K562 (cell line): ENCODE measurements around the gene IFIT2. TPM values are rescaled to one million over a fixed set of nuclear protein-coding genes. Genes with fewer than 3 reads are reported as not detected.

ENCODE experiments used
- ATAC-seq: fragments of 200-7000 bp; cut with Tn5 transposase; 3 replicates; pipeline ENCODE4 v1.9.1; 2020; ENCODE audit warnings: moderate library complexity
- BruUV-seq: library from RNA; stranded (reverse); fragments of 400-500 nt; replicated peaks from 2 replicates; lab custom pipeline; 2021; lab: Mats Ljungman, UMichigan
- CTCF ChIA-PET: fragments of 300-600 bp; formaldehyde crosslinking; extraction: SDS; loops from one replicate; lab custom pipeline; 2021; ENCODE audit warnings: low intra/inter-chr PET ratio; lab: Yijun Ruan, JAX
- POLR2A ChIA-PET: fragments of 300-600, 350-650 bp; sonication (Branson Sonifier 250); formaldehyde crosslinking; extraction: SDS; loops from one replicate; lab custom pipeline; 2021; ENCODE audit warnings: antibody characterized with exemption, inconsistent platforms; lab: Yijun Ruan, JAX
- DNase-seq, 4 experiments: peaks; one replicate each; pipeline versions ENCODE4 v3.0.0 to v3.0.0-alpha.2; 2011 to 2018; ENCODE audit warnings: low spot score in 3 of 4, mixed read lengths in 3 of 4; ENCODE audit errors: extremely low read depth in 1 of 4
- FAIRE-seq: peaks from 2 replicates; lab custom pipeline; 2011; peaks lifted over from hg19 to GRCh38; lab: Jason Lieb, UNC
- H2AFZ ChIP-seq: 2 replicates; pipeline ENCODE4 v1.6.0; 2011; ENCODE audit warnings: low read depth, low read length, control low read depth, inconsistent platforms
- H3K27ac ChIP-seq: fragments of 200-600 bp; 3 replicates; pipeline ENCODE4 v1.8.0; 2011; ENCODE audit warnings: low read depth, mild to moderate bottlenecking, control low read depth, inconsistent platforms, low read length, moderate library complexity, mixed read lengths; ENCODE audit errors: extremely low read depth
- H3K27me3 ChIP-seq, 2 experiments: fragments of 300-600 bp in 1 of 2; 2 replicates in 1 of 2; 3 replicates in 1 of 2; pipeline versions ENCODE4 v1.6.0 to v1.8.0; 2011; ENCODE audit warnings: inconsistent platforms in 2 of 2, low read length in 2 of 2, mild to moderate bottlenecking in 1 of 2, mixed read lengths in 1 of 2, moderate library complexity in 1 of 2; ENCODE audit not compliant: control insufficient read depth in 2 of 2, insufficient read depth in 2 of 2
- H3K36me3 ChIP-seq: fragments of 300-600 bp; 3 replicates; pipeline ENCODE4 v1.8.0; 2011; ENCODE audit warnings: mild to moderate bottlenecking, low read length, inconsistent platforms; ENCODE audit not compliant: control insufficient read depth, insufficient read depth
- H3K4me1 ChIP-seq, 2 experiments: fragments of 200-600 bp in 1 of 2; replicated peaks in 1 of 2; 2 replicates in 1 of 2; 3 replicates in 1 of 2; pipeline versions ENCODE4 v1.5.1 to v1.8.0; 2011; ENCODE audit warnings: inconsistent platforms in 2 of 2, low read length in 2 of 2, mild to moderate bottlenecking in 1 of 2, mixed read lengths in 1 of 2, moderate library complexity in 1 of 2; ENCODE audit not compliant: control insufficient read depth in 2 of 2, insufficient read depth in 2 of 2
- H3K4me2 ChIP-seq: 2 replicates; pipeline ENCODE4 v1.6.1; 2011; ENCODE audit warnings: low read length, control low read depth, inconsistent platforms, mixed read lengths; ENCODE audit not compliant: insufficient read depth
- H3K4me3 ChIP-seq: fragments of 200-600 bp; sonication (generic), shearing (Covaris generic); 2 replicates; pipeline ENCODE4 v1.5.1; 2016; ENCODE audit warnings: control low read depth, inconsistent platforms
- H3K79me2 ChIP-seq: fragments of 200-600 bp; 3 replicates; pipeline ENCODE4 v1.8.0; 2011; ENCODE audit warnings: low read length, inconsistent platforms; ENCODE audit not compliant: control insufficient read depth, insufficient read depth
- H3K9ac ChIP-seq, 2 experiments: 2 replicates each; pipeline versions ENCODE4 v1.6.0 to v1.6.1; 2011; ENCODE audit warnings: low read depth in 2 of 2, low read length in 2 of 2, control low read depth in 1 of 2, inconsistent platforms in 1 of 2, mild to moderate bottlenecking in 1 of 2, mixed read lengths in 1 of 2; ENCODE audit not compliant: insufficient read depth in 1 of 2
- H3K9me1 ChIP-seq: one replicate; pipeline ENCODE4 v1.6.0; 2011; ENCODE audit warnings: inconsistent platforms, mild to moderate bottlenecking, low read length, moderate library complexity; ENCODE audit not compliant: control insufficient read depth, insufficient read depth
- H3K9me3 ChIP-seq: replicated peaks from 2 replicates; pipeline ENCODE4 v1.5.1; 2011; ENCODE audit warnings: low read depth, low read length, inconsistent platforms; ENCODE audit not compliant: control insufficient read depth, insufficient read depth
- H4K20me1 ChIP-seq: replicated peaks from 2 replicates; pipeline ENCODE4 v1.6.1; 2011; ENCODE audit warnings: low read length, inconsistent platforms, mixed read lengths; ENCODE audit not compliant: control insufficient read depth, insufficient read depth
- FIP1L1 ChIP-seq: fragments of 200-400 bp; formaldehyde crosslinking; IDR thresholded peaks from 2 replicates; pipeline ENCODE4 v1.6.1; 2018; ENCODE audit warnings: mild to moderate bottlenecking, low read depth, low read length; ENCODE audit not compliant: poor library complexity, severe bottlenecking
- LCOR ChIP-seq: sonication (generic); formaldehyde crosslinking; IDR thresholded peaks from 2 replicates; pipeline ENCODE4 v1.8.0; 2022; ENCODE audit warnings: mild to moderate bottlenecking, missing genetic modification reagents
- MAFK ChIP-seq: IDR thresholded peaks from 2 replicates; pipeline ENCODE4 v1.6.1; 2011; ENCODE audit warnings: low read length, improper control_type of control experiment
- RBM17 ChIP-seq: fragments of 200-400 bp; formaldehyde crosslinking; IDR thresholded peaks from 2 replicates; pipeline ENCODE4 v1.6.1; 2017; ENCODE audit warnings: low read depth, mild to moderate bottlenecking, low read length, borderline replicate concordance
- SMAD4 ChIP-seq: fragments of 250-450 bp; sonication (Bioruptor Pico); conservative IDR thresholded peaks from 2 replicates; pipeline ENCODE4 v1.8.0; 2021; ENCODE audit warnings: inconsistent platforms, mild to moderate bottlenecking, moderate library complexity
- SRSF9 ChIP-seq: fragments of 200-400 bp; formaldehyde crosslinking; IDR thresholded peaks from 2 replicates; pipeline ENCODE4 v1.6.1; 2017; ENCODE audit warnings: low read depth, low read length, borderline replicate concordance
- TAF1 ChIP-seq: IDR thresholded peaks from 2 replicates; pipeline ENCODE4 v1.6.1; 2011; ENCODE audit warnings: mild to moderate bottlenecking, low read length, moderate library complexity; ENCODE audit not compliant: insufficient read depth, control insufficient read depth, severe bottlenecking; ENCODE audit errors: extremely low read depth
- TARDBP ChIP-seq: fragments of 450-650 bp; IDR thresholded peaks from 2 replicates; pipeline ENCODE4 v1.6.1; 2016
- THRAP3 ChIP-seq: fragments of 450-650 bp; IDR thresholded peaks from 2 replicates; pipeline ENCODE4 v1.6.1; 2016; ENCODE audit warnings: mild to moderate bottlenecking, inconsistent platforms, borderline replicate concordance
- ZBTB1 ChIP-seq: sonication (generic); formaldehyde crosslinking; IDR thresholded peaks from 2 replicates; pipeline ENCODE4 v1.8.1; 2023; ENCODE audit warnings: missing genetic modification reagents, low read depth, mild to moderate bottlenecking, borderline replicate concordance
- ZBTB9 ChIP-seq: fragments of 450-650 bp; formaldehyde crosslinking; IDR thresholded peaks from 2 replicates; pipeline ENCODE4 v1.4.0; 2020; ENCODE audit warnings: mild to moderate bottlenecking, moderate library complexity
- ZC3H4 ChIP-seq: sonication (generic); formaldehyde crosslinking; IDR thresholded peaks from 2 replicates; pipeline ENCODE4 v1.9.0; 2021; ENCODE audit warnings: missing genetic modification reagents, borderline replicate concordance
- ZNF140 ChIP-seq: fragments of 250-450 bp; sonication (Bioruptor Pico); IDR thresholded peaks from 2 replicates; pipeline ENCODE4 v1.8.0; 2021; ENCODE audit warnings: moderate library complexity, mild to moderate bottlenecking, inconsistent platforms
- ZNF3 ChIP-seq: fragments of 250-450 bp; sonication (Bioruptor Pico); IDR thresholded peaks from 2 replicates; pipeline ENCODE4 v1.5.0; 2021; ENCODE audit warnings: mild to moderate bottlenecking, moderate library complexity
- ZNF511 ChIP-seq: sonication (generic); formaldehyde crosslinking; IDR thresholded peaks from 2 replicates; pipeline ENCODE4 v1.8.0; 2022; ENCODE audit warnings: mild to moderate bottlenecking, missing genetic modification reagents
- ZNF699 ChIP-seq: fragments of 250-450 bp; sonication (Bioruptor Pico); IDR thresholded peaks from 2 replicates; pipeline ENCODE4 v1.8.0; 2021; ENCODE audit warnings: mild to moderate bottlenecking, moderate library complexity; ENCODE audit not compliant: insufficient replicate concordance
- ZNF717 ChIP-seq: fragments of 250-450 bp; sonication (Bioruptor Pico); IDR thresholded peaks from 2 replicates; pipeline ENCODE4 v1.5.0; 2021
- ZNF76 ChIP-seq: fragments of 250-450 bp; sonication (Bioruptor Pico); IDR thresholded peaks from 2 replicates; pipeline ENCODE4 v1.4.0; 2020; ENCODE audit warnings: mild to moderate bottlenecking, moderate library complexity, borderline replicate concordance
- WGBS: fragments of 100-300 bp; shearing (Covaris generic); methylation state at CpG from one replicate; pipeline ENCODE4 v1.1.6; 2016; ENCODE audit warnings: low coverage, mixed read lengths; ENCODE audit not compliant: insufficient coverage; ENCODE audit errors: missing lambda C conversion rate; 5-methylcytosine and 5-hydroxymethylcytosine counted together
- in situ Hi-C: fragments of 300-500 bp; cut with MboI; formaldehyde crosslinking; loops from 4 replicates; pipeline ENCODE4 v1.15.0; 2018; ENCODE audit warnings: inconsistent platforms, mixed read lengths
- intact Hi-C: fragments of 100-400 bp; cut with micrococcal nuclease; formaldehyde crosslinking; loops from 2 replicates; pipeline ENCODE4 v1.14.2; 2022
- polyA plus RNA-seq, 8 experiments: library from polyadenylated mRNA; depleted of rRNA in 4 of 8; stranded (reverse) in 5 of 8; unstranded in 3 of 8; fragments of >200 nt; fragmentation: Nextera tagmentation in 2 of 8; fragmentation: Illumina TruSeq in 1 of 8; extraction: Ambion mirVana in 2 of 8; extraction: Trizol in 1 of 8; gene quantifications; 2 replicates each; pipeline versions ENCODE4 v1.2.1 to v1.2.3, GENCODE V29; 2011 to 2014; ENCODE audit warnings: inconsistent platforms in 1 of 8, missing spikeins in 1 of 8
- total RNA-seq, 7 experiments: library from RNA; depleted of rRNA in 6 of 7; stranded (reverse); fragments of >200 nt in 6 of 7; fragmentation: Illumina TruSeq in 2 of 7; extraction: Trizol in 2 of 7; gene quantifications; 2 replicates each; pipeline versions ENCODE4 v1.2.1 to v1.2.3, GENCODE V29; 2011 to 2021; ENCODE audit warnings: low replicate concordance in 1 of 7
- TF ChIP-seq, protein P1 (sequence below): IDR thresholded peaks from 2 replicates; pipeline ENCODE4 v1.6.1; 2011; ENCODE audit not compliant: insufficient read length; ENCODE audit errors: extremely low read depth
- TF ChIP-seq, protein P2 (sequence below): fragments of 450-650 bp; formaldehyde crosslinking; IDR thresholded peaks from 2 replicates; pipeline ENCODE4 v1.4.0; 2020; ENCODE audit warnings: mild to moderate bottlenecking, moderate library complexity

IFIT2 gene
- total and polyA plus RNA-seq, 9 of the 15 experiments (the other 6 are each of a cell fraction or from before 2014, with no cell fraction given): 0.03 to 0.25 (median 0.10) TPM; not detected in 1

DNA sequence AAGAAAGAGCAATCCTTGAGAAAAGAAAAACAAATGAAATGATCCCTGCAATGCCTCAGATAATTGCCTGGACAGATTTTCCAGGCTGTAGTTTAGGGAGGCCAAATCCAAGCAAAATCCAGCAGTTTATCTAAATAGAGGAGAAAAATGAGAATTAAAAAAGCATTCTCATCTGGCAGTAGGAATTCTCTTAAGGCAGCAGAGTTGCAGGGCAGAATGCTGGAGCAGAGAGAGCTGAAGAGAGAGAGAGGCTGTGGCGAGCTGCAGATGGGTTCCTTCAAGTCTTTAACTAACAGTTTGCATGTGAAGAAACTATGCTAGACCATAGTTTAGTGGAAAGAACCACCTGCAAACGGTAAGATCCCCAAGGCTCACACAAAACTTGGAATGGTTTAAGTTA is 44.3 kb upstream of the IFIT2 start:
- Histone ChIP-seq H3K4me2 (no peak overlapping the region), H3K27ac (no peak overlapping the region), H4K20me1 (no peaks in the 10 kb centered on the region), H3K9me3 (no peaks in the 10 kb centered on the region), H3K36me3 (no peaks in the 10 kb centered on the region), H3K79me2 (no peaks in the 10 kb centered on the region), H2AFZ (no peak overlapping the region), H3K27me3 (no peaks in the 10 kb centered on the region), H3K4me1 (no peaks in the 10 kb centered on the region), H3K9ac (no peak overlapping the region), H3K4me3 (no peak overlapping the region), H3K9me1 (no peaks in the 10 kb centered on the region)
- CTCF ChIA-PET: no interaction called here
- in situ Hi-C loops (no loop called here), intact Hi-C loops (no loop called here)
- DNase-seq (no peak), FAIRE-seq (no peak), ATAC-seq (no peak)
- no TSS peak for BruUV-seq
- POLR2A ChIA-PET: no interaction called here
- TF ChIP-seq ZNF699 (CRISPR knock-in tag): no peak
- TF ChIP-seq ZNF140 (CRISPR knock-in tag): no peak
- no peak for TF ChIP-seq TAF1
- TF ChIP-seq ZNF717 (CRISPR knock-in tag): no peak
- TF ChIP-seq, protein P1, sequence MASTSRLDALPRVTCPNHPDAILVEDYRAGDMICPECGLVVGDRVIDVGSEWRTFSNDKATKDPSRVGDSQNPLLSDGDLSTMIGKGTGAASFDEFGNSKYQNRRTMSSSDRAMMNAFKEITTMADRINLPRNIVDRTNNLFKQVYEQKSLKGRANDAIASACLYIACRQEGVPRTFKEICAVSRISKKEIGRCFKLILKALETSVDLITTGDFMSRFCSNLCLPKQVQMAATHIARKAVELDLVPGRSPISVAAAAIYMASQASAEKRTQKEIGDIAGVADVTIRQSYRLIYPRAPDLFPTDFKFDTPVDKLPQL: no peak
- no peak for TF ChIP-seq THRAP3
- TF ChIP-seq, protein P2, sequence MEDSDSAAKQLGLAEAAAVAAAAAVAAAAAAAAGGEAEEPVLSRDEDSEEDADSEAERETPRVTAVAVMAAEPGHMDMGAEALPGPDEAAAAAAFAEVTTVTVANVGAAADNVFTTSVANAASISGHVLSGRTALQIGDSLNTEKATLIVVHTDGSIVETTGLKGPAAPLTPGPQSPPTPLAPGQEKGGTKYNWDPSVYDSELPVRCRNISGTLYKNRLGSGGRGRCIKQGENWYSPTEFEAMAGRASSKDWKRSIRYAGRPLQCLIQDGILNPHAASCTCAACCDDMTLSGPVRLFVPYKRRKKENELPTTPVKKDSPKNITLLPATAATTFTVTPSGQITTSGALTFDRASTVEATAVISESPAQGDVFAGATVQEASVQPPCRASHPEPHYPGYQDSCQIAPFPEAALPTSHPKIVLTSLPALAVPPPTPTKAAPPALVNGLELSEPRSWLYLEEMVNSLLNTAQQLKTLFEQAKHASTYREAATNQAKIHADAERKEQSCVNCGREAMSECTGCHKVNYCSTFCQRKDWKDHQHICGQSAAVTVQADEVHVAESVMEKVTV (CRISPR knock-in tag): no peak
- TF ChIP-seq SRSF9: no peak
- no peak for TF ChIP-seq RBM17
- no peak for TF ChIP-seq MAFK
- TF ChIP-seq LCOR (CRISPR knock-in tag): no peak
- no peak for TF ChIP-seq ZNF76 (CRISPR knock-in tag)
- TF ChIP-seq ZBTB1 (CRISPR knock-in tag): no peak
- no peak for TF ChIP-seq TARDBP
- TF ChIP-seq ZC3H4 (CRISPR knock-in tag): no peak
- no peak for TF ChIP-seq ZBTB9 (CRISPR knock-in tag)
- TF ChIP-seq SMAD4 (CRISPR knock-in tag): no peak
- TF ChIP-seq ZNF3 (CRISPR knock-in tag): no peak
- no peak for TF ChIP-seq ZNF511 (CRISPR knock-in tag)
- TF ChIP-seq FIP1L1: no peak
- 8% methylated on average over 2 of the region's 2 CpGs for WGBS
